Heart left ventricle (tissue), 16 donors: ENCODE data around the gene KIF4A. TPM values are rescaled to one million over a fixed set of nuclear protein-coding genes. Genes with fewer than 3 reads are reported as not detected.
"Not testable (repeated sequence)": the region's sequence is repeated elsewhere in the genome, so short reads cannot be mapped to it uniquely, and the experiment has no call there.

Experiments used
- ATAC-seq, 4 donors: fragments of 200-7000 bp; cut with Tn5 transposase; one replicate each; pipeline ENCODE4 v1.9.1; 2020 to 2022; ENCODE audit warnings: moderate library complexity in 4 of 4, mild to moderate bottlenecking in 3 of 4, moderate number of reproducible peaks in 1 of 4
- DNase-seq, 5 donors: peaks; one replicate each; pipeline ENCODE4 v3.0.0-alpha.2; 2020
- H3K27ac ChIP-seq, 12 donors: fragments of 200-600 bp; sonication (generic) in 4 of 12; one replicate each; pipeline versions ENCODE4 v1.5.0 to v1.8.0; 2016 to 2022; ENCODE audit warnings: mild to moderate bottlenecking in 2 of 12
- H3K27me3 ChIP-seq, 9 donors: fragments of 200-600 bp; sonication (generic) in 2 of 9; one replicate each; pipeline versions ENCODE4 v1.5.1 to v1.8.0; 2016 to 2022; ENCODE audit warnings: mild to moderate bottlenecking in 3 of 9
- H3K36me3 ChIP-seq, 9 donors: fragments of 200-600 bp; sonication (generic) in 2 of 9; one replicate each; pipeline versions ENCODE4 v1.5.0 to v1.8.0; 2018 to 2022; ENCODE audit warnings: mild to moderate bottlenecking in 2 of 9
- H3K4me1 ChIP-seq, 12 donors: fragments of 200-600 bp; sonication (generic) in 4 of 12; one replicate each; pipeline versions ENCODE4 v1.5.0 to v1.8.0; 2016 to 2022; ENCODE audit warnings: mild to moderate bottlenecking in 3 of 12
- H3K4me3 ChIP-seq, 12 donors: fragments of 200-600 bp; sonication (generic) in 4 of 12; one replicate each; pipeline versions ENCODE4 v1.5.0 to v1.8.0; 2017 to 2022; ENCODE audit warnings: mild to moderate bottlenecking in 9 of 12, moderate library complexity in 4 of 12
- H3K9me3 ChIP-seq, 12 donors: fragments of 200-600 bp; sonication (generic) in 4 of 12; one replicate each; pipeline versions ENCODE4 v1.5.0 to v1.8.0; 2016 to 2022; ENCODE audit warnings: mild to moderate bottlenecking in 1 of 12
- POLR2A ChIP-seq, 2 donors: fragments of 450-650 bp; IDR thresholded peaks; one replicate each; pipeline ENCODE4 v1.6.1; 2017; ENCODE audit warnings: antibody characterized with exemption in 2 of 2, mild to moderate bottlenecking in 2 of 2, moderate library complexity in 2 of 2
- WGBS, 4 donors: extraction: QIAGEN DNeasy Blood & Tissue Kit in 2 of 4; methylation state at CpG; one replicate each; pipeline versions ENCODE4 v1.1.5 to v1.1.7; 2013 to 2018; 5-methylcytosine and 5-hydroxymethylcytosine counted together
- intact Hi-C, 10 donors: fragments of 100-400 bp; cut with DNase I; formaldehyde crosslinking; loops; one replicate each; pipeline versions ENCODE4 v1.11.1 to v1.14.2; 2022
- polyA plus RNA-seq, 2 donors: library from polyadenylated mRNA; stranded (reverse); fragments of 200-250 nt; gene quantifications; one replicate each; pipeline ENCODE4 v1.2.3, GENCODE V29; 2013
- total RNA-seq, 9 donors: library from RNA; depleted of rRNA in 2 of 9; stranded (reverse); fragments of >200 nt in 2 of 9; fragmentation: NEBNext Ultra II Directional in 3 of 9; extraction: Animal tissue kit (Norgen Biotek cat#: 25700) in 3 of 9; gene quantifications; one replicate each; pipeline versions ENCODE4 v1.1.0 to v1.2.4, GENCODE V29; 2016 to 2023
- TF ChIP-seq, protein P1 (sequence below), 12 donors: fragments of 200-600 bp; sonication (generic) in 4 of 12; IDR thresholded peaks; one replicate each; pipeline versions ENCODE4 v1.5.0 to v1.8.0; 2018 to 2022; ENCODE audit warnings: antibody characterized with exemption in 12 of 12, mild to moderate bottlenecking in 5 of 12
- donor health status: ischemic (EF 13 %, LVEDD 7.1; RV severe dilation, severe dysfunction).
- donor health status: healthy with polysubstance abuse.
- donor health status: DM: no; HTN: yes; CAD: no.
- donor health status: DM: no; HTN: no; CAD: no.
- donor health status: ischemic (EF 25% LVEDD 6.9; RV normal size, moderate dysfunction).
- donor health status: ischemic (EF 25% LVEDD 5.7; RV mildly dilated, moderate dysfunction).
- donor health status: healthy.
- donor health status: DM: yes; HTN: yes; CAD: no.
- donor health status: ischemic (EF 35%, LVEDD 5.7; RV mildly dilated, moderate dysfunction).
- donor health status: nonischemic (EF 11% LVEDD 7.7; RV severe dilation, severe dysfunction).
- donor health status: DM: yes; HTN: yes; CAD: no.
- donor health status: PGD.
- donor health status: ischemic (EF 29% LVEDD 5.4; RV normal size, mild dysfunction).
- donor health status: nonischemic (EF 23%, LVEDD 6.1; RV moderate dilation, normal function).

KIF4A gene
- total and polyA plus RNA-seq, 11 donors = 0.04 to 4.1 (median 0.18) TPM; not detected in 2

DNA sequence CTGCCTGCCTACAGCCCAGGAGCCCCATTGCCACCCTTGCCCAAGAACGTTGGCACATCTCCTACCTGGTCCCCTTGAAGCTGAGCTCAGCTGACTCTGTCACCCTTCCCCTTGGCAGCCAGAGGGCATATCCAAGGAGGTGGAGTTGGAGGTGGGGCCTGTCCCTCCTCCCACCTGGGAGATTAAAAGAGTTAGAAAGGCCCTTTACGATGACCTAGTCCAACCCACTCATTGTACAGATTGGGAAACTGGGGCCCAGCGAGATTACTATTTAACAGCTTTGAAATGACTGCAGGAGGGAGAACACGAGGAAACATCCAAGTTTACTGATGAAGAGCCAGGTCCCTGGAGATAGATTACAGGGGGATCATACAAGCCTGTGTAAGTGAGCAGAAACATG lies 29.8 kb upstream of the KIF4A start, which contains the start of gene P2RY4:
Gene P2RY4, minus strand, starts transcription at position 101 of the 400 bp plus-strand sequence. CDS start 580 bp downstream, outside the sequence.
- Histone ChIP-seq H3K27ac (no peak within 1 kb of the TSS), H3K9me3 (no peaks in the 10 kb centered on the region), H3K27me3 (peaks cover 0 to 9% (median 0%) of the 10 kb centered on the region in 9 donors), H3K4me3 (no peak within 1 kb of the TSS), H3K4me1 (no peaks in the 10 kb centered on the region), H3K36me3 (no peaks in the 10 kb centered on the region)
- intact Hi-C loops = loop anchor here in 2 of 10 donors (10.0 kb wide), 1 partner anchor 65 kb away; no protein-coding TSS in a partner anchor
- WGBS, 4 donors = 59 to 83% (median 72%) methylated on average over 4 of the region's 4 CpGs
- ATAC-seq = no peak
- TF ChIP-seq, protein P1, sequence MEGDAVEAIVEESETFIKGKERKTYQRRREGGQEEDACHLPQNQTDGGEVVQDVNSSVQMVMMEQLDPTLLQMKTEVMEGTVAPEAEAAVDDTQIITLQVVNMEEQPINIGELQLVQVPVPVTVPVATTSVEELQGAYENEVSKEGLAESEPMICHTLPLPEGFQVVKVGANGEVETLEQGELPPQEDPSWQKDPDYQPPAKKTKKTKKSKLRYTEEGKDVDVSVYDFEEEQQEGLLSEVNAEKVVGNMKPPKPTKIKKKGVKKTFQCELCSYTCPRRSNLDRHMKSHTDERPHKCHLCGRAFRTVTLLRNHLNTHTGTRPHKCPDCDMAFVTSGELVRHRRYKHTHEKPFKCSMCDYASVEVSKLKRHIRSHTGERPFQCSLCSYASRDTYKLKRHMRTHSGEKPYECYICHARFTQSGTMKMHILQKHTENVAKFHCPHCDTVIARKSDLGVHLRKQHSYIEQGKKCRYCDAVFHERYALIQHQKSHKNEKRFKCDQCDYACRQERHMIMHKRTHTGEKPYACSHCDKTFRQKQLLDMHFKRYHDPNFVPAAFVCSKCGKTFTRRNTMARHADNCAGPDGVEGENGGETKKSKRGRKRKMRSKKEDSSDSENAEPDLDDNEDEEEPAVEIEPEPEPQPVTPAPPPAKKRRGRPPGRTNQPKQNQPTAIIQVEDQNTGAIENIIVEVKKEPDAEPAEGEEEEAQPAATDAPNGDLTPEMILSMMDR (IDR thresholded peaks at IDR 0.05) = no peak
- no peak for TF ChIP-seq POLR2A (IDR thresholded peaks at IDR 0.05)
- DNase-seq = no peak

DNA sequence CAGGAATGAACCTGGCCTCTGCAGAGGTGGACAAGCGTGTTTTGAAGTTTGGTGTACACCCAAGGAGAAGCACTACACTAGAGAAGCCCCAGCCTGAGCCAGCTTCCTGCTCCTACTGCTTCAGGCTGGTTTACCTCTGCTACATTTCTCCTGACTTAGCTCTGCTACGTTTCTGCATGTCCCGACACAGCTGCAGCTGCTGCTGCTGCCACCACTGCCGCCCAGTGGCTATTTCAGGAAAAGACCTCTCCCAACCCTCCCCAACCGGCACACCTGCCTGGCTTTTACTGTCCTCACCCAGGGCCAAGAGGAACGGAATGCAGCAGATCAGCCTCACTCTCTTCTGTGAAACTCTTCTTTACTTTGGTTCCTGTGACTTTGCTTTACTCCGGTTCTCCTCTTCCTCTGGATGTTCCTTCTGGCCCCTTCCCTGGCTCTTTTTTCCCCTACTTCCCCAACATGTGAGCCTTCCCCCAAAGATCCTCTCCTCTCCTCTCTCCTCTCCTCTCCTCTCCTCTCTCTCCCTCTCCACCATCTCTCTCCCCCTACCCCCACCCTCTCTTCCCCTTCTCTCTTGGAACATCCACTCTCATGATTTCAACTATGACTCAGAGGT lies 26.8 kb upstream of the KIF4A start:
- H3K4me1 ChIP-seq = no peaks in the 10 kb centered on the region
- intact Hi-C loops = loop anchor here in 2 of 10 donors (10.0 kb wide), 1 partner anchor 68 kb away; no protein-coding TSS in a partner anchor
- H3K4me3 ChIP-seq = no peak overlapping the region
- TF ChIP-seq, protein P1 (IDR thresholded peaks at IDR 0.05) = peak; percentile 9 to 52 (median 30)
- no peak for TF ChIP-seq POLR2A (IDR thresholded peaks at IDR 0.05)
- H3K9me3 ChIP-seq = no peaks in the 10 kb centered on the region
- H3K36me3 ChIP-seq = no peaks in the 10 kb centered on the region
- H3K27ac ChIP-seq = no peak overlapping the region
- peak in 2 of 4 donors; percentile 58 to 65 for ATAC-seq
- H3K27me3 ChIP-seq = peaks cover 0 to 9% (median 0%) of the 10 kb centered on the region in 9 donors
- peak in 2 of 5 donors; percentile 9 to 29 for DNase-seq
- 18 to 21% (median 20%) methylated on average over 7 of the region's 7 CpGs for WGBS, 4 donors

DNA sequence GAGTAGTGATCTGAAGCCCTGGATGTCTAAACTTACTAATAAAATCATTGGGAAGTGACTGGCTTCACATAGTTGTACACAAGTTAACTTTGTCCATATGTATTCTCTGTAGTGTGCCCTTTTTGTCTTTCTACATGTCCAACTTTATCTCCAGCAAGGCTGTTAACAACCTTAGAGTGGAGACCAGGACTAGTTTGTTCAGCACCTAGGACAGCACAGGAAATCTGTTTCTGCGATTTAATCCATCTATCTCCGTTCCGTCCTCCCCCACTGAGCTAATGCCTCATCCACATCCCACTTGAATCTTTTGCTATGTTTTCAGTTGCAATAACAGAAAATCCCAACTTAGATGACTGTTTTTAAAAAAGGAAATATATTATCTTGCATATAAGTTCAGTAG lies 25.1 kb upstream of the KIF4A start:
- TF ChIP-seq, protein P1 (IDR thresholded peaks at IDR 0.05) = no peak
- no peak for TF ChIP-seq POLR2A (IDR thresholded peaks at IDR 0.05)
- Histone ChIP-seq H3K27me3 (peaks cover 0 to 9% (median 0%) of the 10 kb centered on the region in 9 donors), H3K9me3 (no peaks in the 10 kb centered on the region), H3K27ac (no peak overlapping the region), H3K36me3 (no peaks in the 10 kb centered on the region), H3K4me3 (no peak overlapping the region), H3K4me1 (no peaks in the 10 kb centered on the region)
- 26 to 55% (median 40%) methylated on average over 3 of the region's 3 CpGs for WGBS, 4 donors
- intact Hi-C loops = loop anchor here in 2 of 10 donors (10.0 kb wide), 1 partner anchor 70 kb away; no protein-coding TSS in a partner anchor
- ATAC-seq (no peak), DNase-seq (no peak)

DNA sequence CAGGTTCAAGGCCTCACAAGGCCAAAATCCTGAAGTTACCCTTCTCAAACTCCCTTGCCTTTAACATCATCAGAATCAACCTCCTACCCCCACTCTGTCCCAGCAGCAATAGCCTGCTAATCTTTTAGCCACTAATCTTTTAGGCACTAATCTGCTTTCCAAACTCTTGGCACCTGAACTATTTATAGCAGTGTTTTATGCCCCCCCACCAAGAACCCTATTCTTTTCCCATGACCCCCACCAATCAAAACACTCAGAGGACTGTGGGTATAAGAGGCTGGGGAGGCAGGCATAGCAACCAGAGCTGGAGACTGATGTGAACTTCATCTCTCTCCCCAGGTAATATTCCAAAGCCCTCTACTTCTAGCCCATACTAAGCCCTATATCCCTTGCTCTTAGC lies 21.9 kb upstream of the KIF4A start, which contains the start of gene ARR3:
Gene ARR3, plus strand, starts transcription at position 301 of the 400 bp plus-strand sequence. CDS start 1,052 bp downstream, outside the sequence.
- TF ChIP-seq POLR2A (IDR thresholded peaks at IDR 0.05) = no peak
- TF ChIP-seq, protein P1 (IDR thresholded peaks at IDR 0.05) = no peak
- no peaks in the 10 kb centered on the region for H3K9me3 ChIP-seq
- DNase-seq = no peak
- no peaks in the 10 kb centered on the region for H3K4me1 ChIP-seq
- peaks cover 0 to 9% (median 0%) of the 10 kb centered on the region in 9 donors for H3K27me3 ChIP-seq
- ATAC-seq = no peak
- no peak within 1 kb of the TSS for H3K27ac ChIP-seq
- no peak within 1 kb of the TSS for H3K4me3 ChIP-seq
- H3K36me3 ChIP-seq = no peaks in the 10 kb centered on the region
- intact Hi-C loops = loop anchor here in 2 of 10 donors (10.0 kb wide), 1 partner anchor 73 kb away; no protein-coding TSS in a partner anchor

DNA sequence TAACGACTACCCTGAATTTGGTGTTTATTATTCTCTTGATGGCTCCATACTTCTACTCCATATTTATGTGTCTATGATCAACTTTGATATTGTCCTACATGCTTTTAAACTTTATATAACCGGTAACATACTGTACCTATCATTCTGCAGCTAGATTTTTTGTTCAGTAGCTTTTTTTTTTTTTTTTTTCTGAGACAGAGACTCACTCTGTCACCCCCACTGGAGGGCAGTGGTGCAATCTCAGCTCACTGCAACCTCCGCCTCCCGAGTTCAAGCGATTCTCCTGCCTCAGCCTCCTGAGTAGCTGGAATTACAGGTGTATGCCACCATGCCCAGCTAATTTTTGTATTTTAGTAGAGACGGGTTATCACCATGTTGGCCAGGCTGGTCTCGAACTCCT lies 15.9 kb upstream of the KIF4A start:
- H3K27me3 ChIP-seq, intact Hi-C loops, ATAC-seq, H3K27ac ChIP-seq, H3K36me3 ChIP-seq, H3K9me3 ChIP-seq, H3K4me1 ChIP-seq, DNase-seq, H3K4me3 ChIP-seq: not testable (repeated sequence)
- WGBS, 4 donors = 79 to 84% (median 82%) methylated on average over 7 of the region's 7 CpGs
